NB4 (cell line): ENCODE measurements around the gene CCDC71L.
"Not testable (repeated sequence)": the region's sequence is repeated elsewhere in the genome, so short reads cannot be mapped to it uniquely, and the experiment has no call there.

Experiments
- DNase-seq: peaks from one replicate; pipeline ENCODE4 v3.0.0; 2010; ENCODE audit warnings: low read depth
- H3K4me3 ChIP-seq: one replicate; pipeline ENCODE4 v1.5.1; 2011; ENCODE audit warnings: mild to moderate bottlenecking, low read depth, low read length, moderate library complexity
- MAX ChIP-seq: IDR thresholded peaks from 2 replicates; pipeline ENCODE4 v1.6.1; 2011; ENCODE audit warnings: low read depth, low read length
- MYC ChIP-seq: IDR thresholded peaks from 2 replicates; pipeline ENCODE4 v1.6.1; 2011; ENCODE audit warnings: low read depth, low read length
- POLR2A ChIP-seq: IDR thresholded peaks from 2 replicates; pipeline ENCODE4 v1.6.1; 2011; ENCODE audit warnings: mild to moderate bottlenecking; ENCODE audit not compliant: insufficient read length; ENCODE audit errors: extremely low read depth
- TF ChIP-seq, protein P1 (sequence below): IDR thresholded peaks from one replicate; pipeline ENCODE4 v1.5.1; 2012; ENCODE audit warnings: low read depth, low read length

The CCDC71L gene

GRCh38 chr7:106660862-106661720, at the start of gene CCDC71L:
Gene CCDC71L (minus strand): TSS chr7:106661158. CDS start chr7:106660896, 262 bp downstream.
- TF ChIP-seq POLR2A: peak; percentile 34
- no peak for TF ChIP-seq MAX
- H3K4me3 ChIP-seq: peak within 1 kb of the TSS; percentile 74
- peak; percentile 94 for DNase-seq

GRCh38 chr7:106709604-106710003, 48.6 kb upstream of the CCDC71L start:
- not testable (repeated sequence) for H3K4me3 ChIP-seq, DNase-seq

DNA sequence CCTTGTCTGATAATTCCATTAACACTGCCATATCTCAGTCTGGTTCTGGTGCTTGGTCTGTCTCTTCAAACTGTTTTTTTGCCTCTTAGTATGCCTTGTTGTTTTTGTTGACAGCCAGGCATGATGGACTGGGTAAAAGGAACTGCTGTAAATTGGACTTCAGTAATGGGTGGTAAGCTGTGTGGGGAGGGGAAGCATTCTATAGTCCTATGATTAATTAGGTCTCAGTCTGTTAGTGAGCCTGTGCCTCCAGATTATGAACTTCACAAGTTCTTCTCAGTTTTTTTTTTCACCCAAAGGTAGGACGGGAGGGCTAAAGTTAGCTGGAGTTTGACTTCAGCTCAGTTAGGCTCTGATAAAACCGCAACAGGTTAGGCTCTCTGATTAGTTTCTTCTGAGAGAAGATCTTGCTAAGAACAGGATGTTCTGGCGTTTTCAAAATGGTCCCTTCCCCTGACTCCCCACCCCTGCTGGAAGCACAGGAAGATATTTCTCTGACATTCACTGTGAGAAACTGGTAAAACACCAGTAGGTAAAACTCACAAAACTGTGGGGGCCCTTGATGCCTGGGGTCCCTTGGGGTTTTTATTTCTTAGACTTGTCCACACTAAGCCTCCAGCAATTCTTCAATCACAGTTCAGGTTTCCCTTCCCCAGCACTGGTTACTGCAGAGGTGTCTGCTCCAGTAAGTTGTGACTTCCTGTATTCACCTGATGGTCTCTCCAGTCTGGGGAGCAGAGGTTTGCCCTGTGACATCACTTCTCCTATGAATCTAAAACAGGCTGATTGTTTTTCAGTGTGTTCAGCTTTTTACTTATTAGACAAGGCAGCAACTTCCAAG, 43.3 kb upstream of the CCDC71L start:
- H3K4me3 ChIP-seq: no peak overlapping the region
- DNase-seq: no peak
- TF ChIP-seq MAX: no peak
- TF ChIP-seq, protein P1, sequence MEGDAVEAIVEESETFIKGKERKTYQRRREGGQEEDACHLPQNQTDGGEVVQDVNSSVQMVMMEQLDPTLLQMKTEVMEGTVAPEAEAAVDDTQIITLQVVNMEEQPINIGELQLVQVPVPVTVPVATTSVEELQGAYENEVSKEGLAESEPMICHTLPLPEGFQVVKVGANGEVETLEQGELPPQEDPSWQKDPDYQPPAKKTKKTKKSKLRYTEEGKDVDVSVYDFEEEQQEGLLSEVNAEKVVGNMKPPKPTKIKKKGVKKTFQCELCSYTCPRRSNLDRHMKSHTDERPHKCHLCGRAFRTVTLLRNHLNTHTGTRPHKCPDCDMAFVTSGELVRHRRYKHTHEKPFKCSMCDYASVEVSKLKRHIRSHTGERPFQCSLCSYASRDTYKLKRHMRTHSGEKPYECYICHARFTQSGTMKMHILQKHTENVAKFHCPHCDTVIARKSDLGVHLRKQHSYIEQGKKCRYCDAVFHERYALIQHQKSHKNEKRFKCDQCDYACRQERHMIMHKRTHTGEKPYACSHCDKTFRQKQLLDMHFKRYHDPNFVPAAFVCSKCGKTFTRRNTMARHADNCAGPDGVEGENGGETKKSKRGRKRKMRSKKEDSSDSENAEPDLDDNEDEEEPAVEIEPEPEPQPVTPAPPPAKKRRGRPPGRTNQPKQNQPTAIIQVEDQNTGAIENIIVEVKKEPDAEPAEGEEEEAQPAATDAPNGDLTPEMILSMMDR: no peak
- TF ChIP-seq MYC: no peak
- no peak for TF ChIP-seq POLR2A

DNA sequence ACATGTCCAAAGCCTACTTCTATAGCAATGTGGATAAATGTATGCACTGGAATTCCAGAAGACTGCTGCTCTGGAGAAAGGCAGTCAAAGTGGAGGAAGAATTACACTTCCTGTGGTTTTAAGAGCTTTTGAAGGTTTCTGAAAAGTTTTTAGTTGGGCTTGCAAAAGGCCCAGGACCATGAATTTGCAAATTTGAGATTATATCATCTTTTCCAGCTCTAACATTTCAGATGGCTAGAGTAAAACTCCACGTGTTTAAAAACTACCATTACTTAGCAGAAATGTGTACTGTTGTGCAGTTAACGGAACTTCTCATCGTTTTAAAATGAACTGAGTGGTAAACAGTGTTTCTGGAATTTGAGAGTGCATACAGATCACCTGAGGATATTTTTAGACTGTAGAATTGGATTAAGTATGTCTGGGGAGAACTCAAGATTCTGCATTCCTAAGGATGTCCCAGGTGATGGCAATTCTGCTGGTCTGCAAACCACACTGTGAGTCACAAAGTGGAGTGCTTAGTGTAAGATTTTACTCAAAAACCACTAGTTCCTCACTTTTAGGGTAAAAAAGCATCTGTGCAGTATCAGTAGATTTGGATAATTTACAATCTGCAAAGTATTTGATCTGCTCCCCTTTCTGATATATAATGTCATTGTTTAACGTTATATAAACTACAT, 32.9 kb upstream of the CCDC71L start:
- no peak overlapping the region for H3K4me3 ChIP-seq
- TF ChIP-seq POLR2A (no peak), MYC (no peak), MAX (no peak)
- TF ChIP-seq, protein P1: no peak
- peak; percentile 24 for DNase-seq

DNA sequence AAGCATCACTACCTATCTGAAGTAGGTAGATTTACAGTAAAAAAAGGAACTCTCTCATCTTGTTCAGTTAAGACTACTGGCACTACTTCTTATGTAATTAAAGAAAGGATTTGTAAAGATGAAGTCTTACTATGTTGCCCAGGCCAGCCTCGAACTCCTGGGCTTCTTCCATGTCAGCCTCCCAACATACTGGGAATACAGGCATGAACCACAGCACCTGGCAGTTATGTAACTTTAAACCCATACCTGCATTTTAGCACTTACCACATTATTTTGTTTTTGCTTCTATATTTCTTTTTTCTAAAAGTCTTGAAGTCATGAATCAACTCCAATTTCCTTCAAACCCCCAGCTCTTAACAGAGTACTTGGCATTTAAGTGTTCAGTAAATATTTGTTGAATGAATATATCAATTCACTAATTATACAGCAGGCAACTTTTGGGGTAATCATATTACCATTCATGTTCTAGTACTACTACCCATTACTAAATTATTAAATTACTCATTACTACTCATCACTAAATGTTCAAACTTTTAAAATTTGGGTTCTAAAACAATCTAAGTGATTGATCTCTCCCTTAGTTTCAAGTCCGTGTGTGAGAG, 31.6 kb upstream of the CCDC71L start:
- TF ChIP-seq MAX (no peak), POLR2A (no peak), MYC (no peak)
- TF ChIP-seq, protein P1: no peak
- H3K4me3 ChIP-seq: no peak overlapping the region
- no peak for DNase-seq

DNA sequence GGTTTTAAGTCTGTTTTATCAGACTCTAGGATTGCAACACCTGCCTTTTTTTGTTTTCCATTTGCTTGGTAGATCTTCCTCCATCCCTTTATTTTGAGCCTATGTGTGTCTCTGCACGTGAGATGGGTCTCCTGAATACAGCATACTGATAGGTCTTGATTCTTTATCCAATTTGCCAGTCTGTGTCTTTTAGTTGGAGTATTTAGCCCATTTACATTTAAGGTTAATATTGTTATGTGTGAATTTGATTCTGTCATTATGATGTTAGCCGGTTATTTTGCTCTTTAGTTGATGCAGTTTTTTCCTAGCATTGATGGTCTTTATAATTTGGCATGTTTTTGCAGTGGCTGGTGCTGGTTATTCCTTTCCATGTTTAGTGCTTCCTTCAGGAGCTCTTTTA, 27.2 kb upstream of the CCDC71L start:
- DNase-seq, H3K4me3 ChIP-seq: not testable (repeated sequence)

GRCh38 chr7:106683941-106684340, 23.0 kb upstream of the CCDC71L start:
- TF ChIP-seq, protein P1: no peak
- no peak for TF ChIP-seq MAX
- no peak for TF ChIP-seq POLR2A
- TF ChIP-seq MYC: no peak
- no peak overlapping the region for H3K4me3 ChIP-seq
- DNase-seq: no peak
